HUDEP-2 (cell line): ENCODE data around the gene GPRIN3.

Source experiments
- DNase-seq, 76 experiments: peaks; one replicate each; lab custom pipeline; 2025; ENCODE audit not compliant: unreplicated experiment in 76 of 76; lab: John Stamatoyannopoulos, UW

Gene GPRIN3

DNA sequence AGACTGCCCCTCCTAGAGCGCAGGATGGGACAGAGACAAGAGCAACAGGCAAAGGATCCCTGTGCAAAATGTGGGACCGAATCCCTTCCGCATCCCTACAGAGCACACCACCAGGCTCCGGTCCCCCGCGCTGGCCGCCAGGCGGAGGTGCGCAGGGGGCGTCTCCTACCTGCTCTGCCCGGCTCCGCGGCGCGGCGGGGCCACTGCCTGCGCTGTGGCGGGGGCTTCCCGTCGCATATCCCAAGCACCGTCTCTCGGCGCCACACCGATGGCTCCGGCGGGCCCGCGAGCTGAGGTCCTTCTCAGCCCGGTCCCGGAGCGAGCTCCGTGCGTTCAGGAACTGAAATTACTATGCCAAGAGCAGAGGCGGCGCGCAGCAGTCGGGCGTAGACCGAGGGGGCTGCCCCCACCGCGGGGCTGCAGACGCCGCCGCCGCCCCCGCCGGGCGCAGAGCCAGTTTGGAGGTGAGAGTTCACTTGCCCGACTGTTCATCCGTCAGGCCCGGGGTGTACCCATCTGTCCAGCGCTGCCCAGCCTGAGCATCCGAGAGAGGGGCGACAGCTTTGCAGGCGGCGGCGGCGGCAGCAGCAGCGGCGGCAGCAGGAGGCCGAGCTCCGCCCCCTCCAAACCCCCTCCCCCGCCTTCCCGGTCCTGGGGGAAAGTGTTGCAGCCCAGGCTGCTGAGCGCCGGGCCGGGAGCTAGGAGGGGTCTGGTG is at the start of gene GPRIN3:
GPRIN3 (minus strand) TSS at position 355 of the 715 bp plus-strand sequence. CDS start 57,690 bp downstream, outside the sequence.
- DNase-seq, result no peak

DNA sequence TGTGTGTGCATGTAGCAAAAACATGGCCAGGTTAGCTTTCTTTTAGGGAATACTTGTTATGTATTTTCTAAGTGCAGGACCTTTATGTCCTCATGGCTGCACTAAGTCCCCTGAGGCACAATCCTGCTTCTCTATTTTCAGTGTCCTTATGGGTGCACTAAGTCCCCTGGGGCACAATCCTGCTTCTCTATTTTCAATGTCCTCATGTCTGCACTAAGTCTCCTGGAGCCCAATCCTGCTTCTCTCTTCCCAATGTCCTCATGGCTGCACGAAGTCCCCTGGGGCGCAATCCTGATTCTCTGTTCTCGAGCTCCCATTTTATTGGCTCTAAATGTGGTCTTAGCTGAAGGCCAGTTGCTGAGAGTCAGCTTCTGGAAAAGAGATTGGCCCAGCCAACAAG is 49.7 kb upstream of the GPRIN3 start:
- no peak for DNase-seq

DNA sequence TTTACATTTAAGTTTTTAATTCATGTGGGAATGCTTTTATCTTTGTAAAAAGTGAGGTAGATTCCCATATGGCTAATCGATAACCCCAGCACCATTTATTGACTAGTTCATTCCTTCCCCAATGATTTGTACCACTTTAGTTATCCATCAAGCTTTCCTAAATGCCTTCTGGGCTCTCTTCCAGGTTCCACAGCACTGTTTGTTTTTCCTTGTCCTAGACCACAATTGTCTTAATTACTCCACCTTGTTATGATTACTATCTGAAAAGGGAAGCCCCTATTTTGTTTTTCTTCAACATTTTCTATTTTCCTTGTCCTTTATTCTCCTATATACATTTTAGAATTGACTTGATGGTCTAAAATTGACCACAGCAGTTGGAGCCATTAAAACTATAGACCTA is 48.5 kb upstream of the GPRIN3 start:
- no peak for DNase-seq

DNA sequence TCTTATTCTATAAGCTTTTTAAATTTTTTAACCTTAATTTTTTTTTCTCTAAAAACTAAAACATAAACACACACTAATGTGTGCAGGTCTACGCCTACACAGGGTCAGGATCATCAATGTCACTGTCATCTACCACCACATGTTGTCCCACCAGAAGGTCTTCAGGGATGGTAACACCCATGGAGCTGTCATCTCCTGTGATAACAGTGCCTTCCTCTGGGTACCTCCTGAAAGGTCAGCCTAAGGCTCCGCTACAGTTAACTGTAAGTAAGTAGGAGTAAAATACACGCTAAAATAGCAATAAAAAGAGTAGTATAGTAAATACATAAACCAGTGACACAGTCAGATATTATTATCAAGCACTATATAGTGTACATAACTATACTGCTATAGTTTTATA is 45.9 kb upstream of the GPRIN3 start:
- no peak for DNase-seq

DNA sequence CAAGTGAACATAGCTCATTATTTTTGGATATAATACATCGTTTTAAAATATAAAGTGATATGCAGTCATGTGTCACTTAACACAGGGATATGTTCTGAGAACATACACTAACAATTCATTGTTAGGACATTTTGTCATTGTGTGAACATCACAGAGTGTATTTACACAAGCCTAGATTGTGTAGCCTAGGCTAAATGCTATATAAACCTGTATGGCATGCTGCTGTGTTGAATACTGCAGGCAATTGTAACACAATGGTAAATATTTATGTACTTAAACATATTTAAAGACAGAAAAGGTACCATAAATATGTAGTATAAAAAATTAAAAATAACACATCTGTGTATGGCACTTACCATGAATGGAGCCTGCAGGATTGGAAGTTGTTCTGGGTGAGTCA is 44.9 kb upstream of the GPRIN3 start:
- DNase-seq, result no peak

DNA sequence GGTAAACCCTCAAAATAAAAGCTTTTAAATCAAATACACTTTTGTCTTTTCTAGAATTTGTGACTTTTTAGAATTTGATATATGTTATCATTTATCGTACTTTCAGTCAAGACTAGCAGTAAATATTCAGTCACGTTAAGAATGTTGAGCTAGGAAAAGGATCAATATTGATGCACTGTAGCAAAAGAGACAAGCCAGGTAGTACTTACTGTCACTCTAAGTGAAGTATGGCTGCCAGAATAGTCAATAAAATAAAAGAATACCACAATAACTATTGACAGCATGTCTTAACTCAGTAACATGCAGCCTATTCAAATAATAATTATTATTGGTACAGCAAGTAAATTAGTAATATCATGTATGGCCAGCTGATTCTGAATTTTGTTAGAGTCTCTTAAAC is 43.6 kb upstream of the GPRIN3 start:
- DNase-seq, result no peak

DNA sequence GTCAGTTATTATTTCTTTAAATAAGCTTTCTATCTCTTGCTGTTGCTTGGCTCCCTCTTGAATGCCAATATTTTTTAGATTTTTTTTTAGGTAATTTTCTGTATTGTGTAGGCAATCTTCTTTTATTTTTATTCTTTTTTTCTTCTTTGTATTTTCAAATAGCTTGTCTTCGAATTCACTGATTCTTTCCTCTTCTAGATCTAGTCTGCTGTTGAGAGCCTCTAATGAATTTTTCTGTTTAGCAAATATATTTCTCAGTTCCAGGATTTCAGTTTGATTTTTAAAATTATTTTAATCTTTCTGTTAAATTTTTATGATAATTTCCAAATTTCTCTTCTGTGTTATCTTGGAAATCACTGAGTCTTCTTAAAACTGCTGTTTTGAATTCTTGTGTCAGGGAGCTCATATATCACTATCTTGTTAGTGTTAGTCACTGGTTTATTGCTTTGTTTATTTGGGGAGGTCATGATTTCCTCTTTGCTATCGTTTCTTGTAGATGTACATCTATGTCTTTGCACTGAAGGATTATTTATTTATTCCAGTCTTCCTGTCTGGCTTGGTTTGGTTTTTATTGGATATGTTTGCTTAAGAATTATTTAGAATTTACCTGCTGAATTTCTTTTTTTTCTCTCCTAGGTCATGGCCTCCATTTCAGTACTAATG is 39.9 kb upstream of the GPRIN3 start:
- DNase-seq, result no peak

DNA sequence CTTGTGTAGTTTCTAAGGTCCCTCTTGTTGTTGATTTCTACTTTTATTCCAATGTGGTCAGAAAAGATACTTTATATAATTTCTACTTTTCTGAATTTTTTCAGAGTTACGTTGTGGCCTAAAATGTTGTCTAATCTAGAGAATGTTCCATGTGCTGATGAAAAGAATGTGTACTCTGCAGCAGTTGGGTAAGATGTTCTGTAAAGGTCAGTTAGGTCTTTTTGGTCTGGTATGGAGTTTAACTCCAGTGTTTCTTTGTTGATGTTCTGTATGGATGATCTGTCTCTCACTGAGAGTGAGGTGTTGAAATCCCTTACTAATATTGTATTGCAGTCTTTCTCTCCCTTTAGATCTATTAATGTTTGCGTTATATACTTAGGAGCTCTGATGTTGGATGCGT is 37.0 kb upstream of the GPRIN3 start:
- no peak for DNase-seq

DNA sequence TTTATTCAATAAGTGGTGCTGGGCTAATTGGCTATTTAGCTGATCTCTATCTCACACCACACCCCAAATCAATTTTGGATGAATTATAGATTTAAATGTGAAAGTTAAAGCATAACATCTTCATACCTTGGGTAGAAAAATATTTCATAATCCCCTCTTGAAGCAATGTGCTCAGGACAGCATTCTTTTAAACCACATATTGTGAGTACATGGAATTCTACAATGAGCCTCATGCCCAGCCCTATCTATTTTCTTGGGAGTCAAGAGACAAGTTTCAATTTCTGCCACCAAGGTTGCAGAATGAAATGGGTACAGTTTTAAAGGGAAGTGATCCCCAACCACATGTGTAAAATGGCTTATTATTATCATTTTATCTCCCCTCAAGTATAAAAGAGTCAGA is 30.6 kb upstream of the GPRIN3 start:
- no peak for DNase-seq

DNA sequence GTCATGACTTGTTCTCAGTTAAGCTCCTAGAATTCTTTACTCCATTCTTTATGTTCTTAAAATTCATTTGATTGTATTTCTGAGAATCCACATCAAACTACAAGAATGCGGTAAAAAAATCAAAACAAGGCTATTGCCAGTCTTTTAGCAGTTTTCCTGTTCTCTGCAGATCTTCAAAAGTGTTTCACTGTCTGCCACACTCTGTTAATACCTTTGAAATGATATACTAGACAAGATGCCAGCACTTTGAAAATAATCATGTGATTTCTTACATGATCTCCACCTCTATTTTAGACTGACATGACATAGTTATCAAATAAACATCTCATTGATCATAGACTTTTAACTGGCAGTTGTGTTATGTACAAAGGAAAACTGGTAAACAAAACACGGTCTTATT is 30.1 kb upstream of the GPRIN3 start:
- no peak for DNase-seq

DNA sequence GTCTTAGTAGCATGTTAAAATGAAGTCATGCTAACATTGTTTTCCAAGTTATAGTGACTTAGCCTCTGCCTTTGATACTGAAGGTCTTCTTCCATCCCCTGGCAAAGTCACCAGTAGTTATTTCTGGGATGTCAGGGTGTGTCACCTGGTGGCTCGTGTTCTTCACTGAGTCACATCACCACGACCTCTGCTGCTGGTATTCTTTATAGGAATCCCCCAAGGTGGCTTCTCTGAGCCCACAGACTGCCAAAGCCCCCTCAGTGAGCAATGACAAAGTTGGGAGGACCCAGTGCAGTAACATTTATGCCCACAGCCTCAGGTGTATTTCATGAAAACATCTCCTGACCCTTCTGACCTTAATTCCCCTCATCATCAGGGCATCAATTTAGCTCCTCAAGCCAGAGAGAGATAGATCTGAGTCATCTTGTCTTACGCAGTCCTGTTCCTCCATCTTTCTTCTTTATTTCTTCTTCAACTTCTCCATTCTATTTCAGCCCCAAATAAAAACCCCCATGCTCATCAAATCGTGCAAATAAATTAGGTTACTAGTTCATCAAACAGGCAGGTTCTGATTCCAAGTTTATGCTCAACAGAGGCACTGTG is 29.3 kb upstream of the GPRIN3 start:
- DNase-seq, result peak in 1 of 76 experiments; percentile 1

DNA sequence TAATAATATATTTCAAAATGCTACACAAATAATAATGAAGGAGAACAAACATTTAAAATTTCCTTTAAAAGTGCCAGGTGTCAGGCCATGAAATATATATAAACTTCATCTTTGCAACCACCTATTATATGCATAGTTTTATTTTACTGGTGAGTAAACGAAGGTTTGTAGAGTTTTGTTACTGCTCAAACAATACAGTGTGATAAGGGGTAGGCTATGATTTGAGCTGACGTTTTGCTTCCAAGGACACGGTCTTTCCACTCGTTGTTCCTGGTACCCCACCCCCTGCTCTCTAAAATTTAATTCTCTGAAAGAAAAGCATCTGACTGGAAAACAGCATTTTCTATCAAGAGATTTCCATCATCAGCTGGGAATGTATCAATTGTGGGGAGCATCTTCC is 27.2 kb upstream of the GPRIN3 start:
- DNase-seq, result no peak

DNA sequence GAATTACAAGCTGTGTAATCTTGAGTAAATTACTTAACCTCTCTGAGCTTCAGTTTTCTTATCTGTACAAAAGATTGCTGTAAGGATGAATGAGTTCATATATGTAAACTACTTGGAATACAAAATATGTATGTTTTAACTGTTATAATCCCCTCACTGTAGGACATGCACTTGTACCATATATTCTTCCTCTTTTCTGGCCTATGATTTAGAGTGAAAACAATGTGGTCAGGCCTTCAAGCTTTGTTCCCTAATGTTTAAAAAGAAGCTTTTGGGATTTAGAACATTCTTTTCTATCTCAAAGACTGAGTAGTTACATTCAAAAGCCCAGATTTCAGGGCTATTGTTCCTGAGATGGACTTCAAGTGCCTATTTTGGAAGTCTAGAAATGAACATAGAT is 26.7 kb upstream of the GPRIN3 start:
- DNase-seq, result no peak

DNA sequence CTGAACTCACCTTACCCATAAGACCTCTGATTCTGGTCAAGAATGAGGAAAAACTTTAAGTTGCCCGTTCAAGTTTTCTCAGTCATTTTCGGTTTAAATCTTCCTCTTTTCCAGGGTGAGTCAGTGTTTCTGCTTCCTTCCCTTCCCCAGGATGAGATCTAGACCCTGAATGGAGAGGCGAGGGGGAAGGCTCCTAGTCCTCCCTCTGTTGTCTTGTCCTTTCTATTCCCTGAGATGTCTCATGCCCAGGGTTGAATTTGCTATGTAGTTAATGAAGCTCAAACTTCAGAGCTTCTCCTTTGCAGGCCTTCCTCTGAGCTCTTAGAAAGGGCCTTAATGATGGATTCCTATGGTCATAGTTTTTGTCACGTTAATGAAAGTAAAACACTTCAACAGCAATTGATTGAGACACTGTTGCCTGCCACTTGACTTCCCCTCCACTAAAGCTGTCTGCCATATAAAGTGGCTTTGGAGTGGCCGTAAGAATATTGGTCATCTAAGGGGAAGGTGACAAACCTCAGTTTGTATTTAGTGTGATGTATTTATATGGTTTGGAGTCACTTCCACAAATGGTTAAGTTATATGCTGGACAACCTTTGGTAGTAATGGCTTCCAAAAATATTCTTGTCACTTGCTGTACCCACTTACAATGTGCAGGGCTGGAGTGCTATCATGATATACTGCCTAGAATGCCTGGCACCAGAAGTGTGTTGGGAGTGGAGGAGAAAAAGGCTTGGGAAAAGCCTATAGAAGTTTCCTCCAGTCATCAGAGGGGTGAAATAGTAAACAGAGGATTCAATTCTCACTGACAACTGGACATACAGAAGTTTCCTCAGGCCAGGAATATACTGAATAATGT is 24.3 kb upstream of the GPRIN3 start:
- DNase-seq, result no peak

DNA sequence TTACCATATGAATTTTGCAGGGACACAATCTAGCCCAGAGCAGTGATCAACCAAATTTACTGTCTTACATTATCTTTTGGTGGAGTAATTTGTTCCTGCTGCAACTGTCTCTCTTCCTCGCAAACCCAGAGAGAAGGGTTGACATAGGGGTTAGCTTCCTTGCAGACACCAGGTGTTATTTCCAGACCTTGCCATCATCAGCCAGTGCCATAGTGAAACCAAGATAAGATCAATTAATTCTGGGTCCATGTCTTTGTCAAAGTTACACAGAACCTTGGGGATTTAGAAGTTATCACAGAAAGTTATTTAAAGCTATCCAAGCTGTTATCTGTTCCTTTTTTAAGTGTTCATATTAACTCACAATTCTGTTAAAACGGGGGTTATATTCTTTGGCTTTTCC is 23.6 kb upstream of the GPRIN3 start:
- no peak for DNase-seq

DNA sequence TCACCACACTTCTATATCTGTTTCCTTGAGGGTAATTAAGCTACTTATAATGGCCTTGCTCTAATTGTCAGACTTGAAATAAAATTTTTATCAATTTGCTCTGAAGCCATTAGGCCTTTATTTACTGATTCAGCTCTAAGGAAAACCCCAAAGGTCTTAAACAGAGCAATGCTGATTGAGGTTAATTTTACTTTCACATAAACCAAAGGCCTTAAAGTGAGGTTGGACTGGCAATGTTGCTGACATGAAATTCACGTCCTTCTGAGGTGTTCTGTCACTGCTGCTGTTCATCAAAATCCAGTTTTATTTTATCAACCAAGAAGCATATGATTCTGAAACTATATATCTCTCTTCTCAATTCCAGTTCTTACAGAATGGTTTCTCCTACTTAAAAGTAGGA is 21.7 kb upstream of the GPRIN3 start:
- DNase-seq, result no peak

DNA sequence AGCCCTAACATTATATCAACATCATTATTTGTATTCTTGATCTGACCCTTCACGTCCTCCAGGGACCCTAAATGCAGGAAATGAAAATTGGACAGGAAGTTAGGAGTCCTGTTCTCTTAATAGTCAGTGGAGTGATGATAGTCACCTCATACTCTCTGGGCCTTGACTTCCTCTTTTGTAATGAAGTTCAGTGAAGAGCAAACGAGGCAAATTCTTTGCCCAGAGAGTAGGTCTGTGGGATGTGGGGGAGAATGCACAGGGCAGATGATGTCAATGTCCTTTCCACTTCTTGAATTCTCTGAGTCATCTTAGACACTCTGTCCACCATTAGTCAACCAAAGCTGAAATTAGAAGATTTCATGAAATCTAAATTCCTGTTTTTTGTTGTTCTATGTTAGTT is 17.1 kb upstream of the GPRIN3 start:
- no peak for DNase-seq

DNA sequence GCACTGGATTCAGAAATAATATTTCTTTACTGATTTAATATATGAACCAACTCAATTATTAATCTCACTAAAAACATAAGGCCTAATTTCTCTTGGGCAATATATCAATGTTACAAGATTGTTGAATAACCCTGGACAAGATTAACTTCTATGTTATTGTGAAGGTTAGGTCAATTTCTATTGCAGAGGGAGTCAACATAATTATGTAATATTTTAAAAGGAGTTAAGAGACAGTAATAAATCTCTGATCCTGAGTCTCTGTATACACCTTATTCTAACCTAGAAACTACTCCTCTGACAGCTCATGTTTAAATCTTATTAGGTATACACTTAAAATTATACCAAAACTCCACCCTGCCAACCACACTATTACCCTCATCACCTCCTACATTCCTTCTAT is 15.1 kb upstream of the GPRIN3 start:
- no peak for DNase-seq

DNA sequence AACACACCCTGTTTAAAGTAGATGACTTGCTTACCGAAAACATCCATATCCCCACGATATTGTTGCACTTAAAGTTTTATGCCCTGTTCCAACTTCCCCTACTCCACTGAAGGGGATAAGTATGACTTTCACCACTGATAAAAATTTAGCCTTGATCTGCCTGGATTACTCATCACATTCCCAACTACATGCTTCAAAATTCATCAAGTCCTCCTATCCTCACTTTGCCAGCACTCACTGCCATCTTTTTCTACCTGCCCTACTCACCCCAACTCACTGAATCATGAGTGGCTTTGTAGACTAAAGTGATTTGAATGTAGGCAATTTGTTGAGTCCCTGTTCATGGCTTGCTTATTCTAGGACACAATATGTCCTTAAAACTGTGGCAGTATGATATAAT is 12.2 kb upstream of the GPRIN3 start:
- no peak for DNase-seq

DNA sequence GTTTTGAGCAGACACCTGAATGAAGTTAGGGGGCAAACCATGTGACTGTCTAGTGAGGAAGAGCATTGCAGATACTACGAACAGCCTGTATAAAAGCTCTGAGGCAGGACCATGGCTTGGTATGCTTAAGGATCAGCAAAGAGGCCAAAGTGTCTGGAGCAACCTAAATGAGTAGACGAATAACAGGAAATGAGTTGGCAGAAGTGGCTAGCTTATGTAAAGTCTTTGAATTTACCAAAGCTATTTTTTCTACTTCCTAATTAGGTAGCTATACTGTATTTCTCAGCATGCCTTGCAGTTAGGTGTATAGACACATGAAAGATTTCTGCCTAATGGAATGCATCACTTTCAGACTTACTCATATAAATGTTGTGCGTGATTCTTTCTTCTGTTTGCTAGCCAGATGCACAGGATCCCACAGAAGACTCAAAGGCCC is 9.3 kb upstream of the GPRIN3 start:
- no peak for DNase-seq

DNA sequence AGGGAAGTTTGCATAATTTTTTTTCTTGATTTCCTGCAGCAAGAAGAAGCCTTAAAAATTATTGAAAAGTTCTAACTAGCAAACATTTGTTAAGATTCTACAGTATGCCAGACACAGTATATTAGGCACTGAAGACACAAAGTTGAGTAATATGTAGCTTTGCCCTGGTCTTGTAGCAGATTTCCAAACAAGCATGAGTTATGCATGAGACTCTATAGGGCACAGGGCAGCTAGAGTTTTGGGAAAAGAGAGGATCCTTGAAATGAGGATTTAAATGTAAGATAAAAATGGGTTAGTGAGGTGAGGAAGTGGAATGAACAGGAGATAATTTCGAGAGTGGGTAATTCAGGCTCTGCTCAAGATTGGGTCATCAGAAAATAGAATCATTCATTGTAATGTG is 8.6 kb upstream of the GPRIN3 start:
- DNase-seq, result no peak
